Subcutaneous abdominal adipose tissue (tissue), 5 donors: ENCODE results near the gene MC2R.
"Not testable (repeated sequence)": the region's sequence is repeated elsewhere in the genome, so short reads cannot be mapped to it uniquely, and the experiment has no call there.

Experiments
- H3K27ac ChIP-seq: one replicate; pipeline ENCODE4 v1.7.0; 2013; ENCODE audit warnings: low read depth, mild to moderate bottlenecking, inconsistent platforms, low read length, moderate library complexity
- H3K27me3 ChIP-seq, 5 donors: one replicate each; pipeline ENCODE4 v1.7.0; 2013; ENCODE audit warnings: low read length in 5 of 5, inconsistent platforms in 1 of 5; ENCODE audit not compliant: control insufficient read depth in 5 of 5, insufficient read depth in 4 of 5
- H3K36me3 ChIP-seq, 5 donors: one replicate each; pipeline ENCODE4 v1.7.0; 2013; ENCODE audit warnings: low read length in 5 of 5; ENCODE audit not compliant: control insufficient read depth in 5 of 5, insufficient read depth in 5 of 5
- H3K4me1 ChIP-seq, 5 donors: one replicate each; pipeline ENCODE4 v1.7.0; 2013; ENCODE audit warnings: low read length in 5 of 5, mild to moderate bottlenecking in 3 of 5, moderate library complexity in 1 of 5; ENCODE audit not compliant: control insufficient read depth in 5 of 5, insufficient read depth in 5 of 5
- H3K4me3 ChIP-seq, 5 donors: one replicate each; pipeline ENCODE4 v1.7.0; 2013; ENCODE audit warnings: low read length in 5 of 5, low read depth in 1 of 5
- H3K9ac ChIP-seq, 5 donors: one replicate each; pipeline ENCODE4 v1.7.0; 2013; ENCODE audit warnings: low read length in 5 of 5, mild to moderate bottlenecking in 4 of 5, moderate library complexity in 3 of 5
- H3K9me3 ChIP-seq, 5 donors: one replicate each; pipeline ENCODE4 v1.7.0; 2013; ENCODE audit warnings: low read length in 5 of 5; ENCODE audit not compliant: control insufficient read depth in 5 of 5
- donor health status: healthy.
- donor health status: healthy.
- donor health status: healthy.
- donor health status: healthy.
- donor health status: healthy.

MC2R gene

DNA sequence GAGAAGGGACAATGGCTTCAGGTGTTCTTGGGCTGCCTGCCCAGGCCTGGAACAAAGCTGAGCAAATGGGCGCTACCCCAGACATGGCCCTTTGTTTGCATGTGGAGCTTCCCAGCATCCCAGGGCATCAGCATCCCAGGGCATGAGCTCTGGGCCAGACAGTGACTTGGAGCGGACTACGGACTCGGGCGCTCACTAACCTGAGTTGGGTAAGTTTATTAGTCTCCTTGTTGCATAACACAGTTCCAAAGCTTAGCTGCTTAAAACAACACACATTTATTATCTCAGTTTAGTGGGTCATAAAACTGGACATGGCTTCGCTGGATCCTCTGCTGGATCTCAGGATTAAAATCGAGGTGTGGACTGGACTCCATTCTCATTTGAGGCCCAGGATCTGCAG, 35.8 kb downstream of the MC2R start:
- Histone ChIP-seq H3K36me3 (no peaks in the 10 kb centered on the region), H3K27me3 (no peaks in the 10 kb centered on the region), H3K9ac (no peak overlapping the region), H3K9me3 (no peaks in the 10 kb centered on the region), H3K4me1 (no peaks in the 10 kb centered on the region), H3K27ac (no peak overlapping the region), H3K4me3 (no peak overlapping the region)

GRCh38 chr18:13878857-13879256, 36.5 kb downstream of the MC2R start:
- H3K9ac ChIP-seq: no peak overlapping the region
- no peak overlapping the region for H3K27ac ChIP-seq
- no peaks in the 10 kb centered on the region for H3K27me3 ChIP-seq
- H3K4me1 ChIP-seq: no peaks in the 10 kb centered on the region
- no peaks in the 10 kb centered on the region for H3K36me3 ChIP-seq
- no peak overlapping the region for H3K4me3 ChIP-seq
- H3K9me3 ChIP-seq: no peaks in the 10 kb centered on the region

- Histone ChIP-seq H3K36me3 (no peaks in the 10 kb centered on the region), H3K4me3 (no peak overlapping the region), H3K27me3 (peaks cover 0 to 7% (median 1%) of the 10 kb centered on the region in 5 donors), H3K9ac (no peak overlapping the region), H3K9me3 (no peaks in the 10 kb centered on the region), H3K27ac (no peak overlapping the region), H3K4me1 (no peaks in the 10 kb centered on the region)
Observed at GRCh38 chr18:13877157-13877556, 38.2 kb downstream of the MC2R start.

DNA sequence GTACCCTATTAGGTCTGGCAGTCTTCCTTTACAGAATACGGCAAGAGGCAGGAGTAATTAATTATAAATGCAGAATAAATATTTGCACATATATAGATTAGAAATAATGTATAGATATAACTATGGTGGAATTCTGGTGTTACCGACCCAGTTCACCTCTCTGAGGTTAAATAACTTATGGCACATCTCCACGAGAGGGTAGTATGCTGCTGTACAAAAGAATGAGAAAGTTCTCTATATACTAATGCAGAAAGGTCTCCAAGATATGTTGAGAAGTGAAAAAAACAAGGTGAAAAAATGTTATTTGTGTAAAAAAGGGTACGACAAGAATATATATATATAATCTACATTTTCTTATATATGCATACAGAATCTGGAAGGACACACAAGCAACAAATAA, 40.8 kb downstream of the MC2R start:
- no peak overlapping the region for H3K27ac ChIP-seq
- H3K36me3 ChIP-seq: no peaks in the 10 kb centered on the region
- peaks cover 12 to 24% (median 16%) of the 10 kb centered on the region in 5 donors for H3K27me3 ChIP-seq
- no peaks in the 10 kb centered on the region for H3K4me1 ChIP-seq
- no peaks in the 10 kb centered on the region for H3K9me3 ChIP-seq
- no peak overlapping the region for H3K9ac ChIP-seq
- no peak overlapping the region for H3K4me3 ChIP-seq

DNA sequence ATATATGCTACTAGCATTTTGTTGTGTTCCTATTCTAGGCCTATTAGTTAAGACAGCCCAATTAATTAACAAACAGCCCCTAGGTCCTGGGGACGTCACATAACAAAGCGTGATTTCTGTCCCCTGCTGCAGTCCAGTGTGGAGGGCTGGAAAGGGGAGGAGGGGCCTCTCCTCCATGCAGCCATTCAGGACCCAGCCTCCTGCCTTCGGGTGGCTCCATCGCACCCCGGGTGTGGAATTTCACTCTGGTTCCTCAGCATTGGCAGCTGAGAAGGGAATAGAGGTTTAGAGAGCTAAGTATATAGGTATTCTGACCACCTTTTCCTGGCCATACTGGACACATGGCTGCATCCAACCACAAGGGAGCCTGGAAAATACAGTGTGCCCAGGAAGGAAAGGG, 42.4 kb downstream of the MC2R start:
- H3K9me3 ChIP-seq: no peaks in the 10 kb centered on the region
- no peak overlapping the region for H3K9ac ChIP-seq
- H3K27ac ChIP-seq: no peak overlapping the region
- H3K4me1 ChIP-seq: peaks cover 0 to 7% (median 0%) of the 10 kb centered on the region in 5 donors
- no peak overlapping the region for H3K4me3 ChIP-seq
- H3K27me3 ChIP-seq: peaks cover 19 to 34% (median 25%) of the 10 kb centered on the region in 5 donors
- no peaks in the 10 kb centered on the region for H3K36me3 ChIP-seq

DNA sequence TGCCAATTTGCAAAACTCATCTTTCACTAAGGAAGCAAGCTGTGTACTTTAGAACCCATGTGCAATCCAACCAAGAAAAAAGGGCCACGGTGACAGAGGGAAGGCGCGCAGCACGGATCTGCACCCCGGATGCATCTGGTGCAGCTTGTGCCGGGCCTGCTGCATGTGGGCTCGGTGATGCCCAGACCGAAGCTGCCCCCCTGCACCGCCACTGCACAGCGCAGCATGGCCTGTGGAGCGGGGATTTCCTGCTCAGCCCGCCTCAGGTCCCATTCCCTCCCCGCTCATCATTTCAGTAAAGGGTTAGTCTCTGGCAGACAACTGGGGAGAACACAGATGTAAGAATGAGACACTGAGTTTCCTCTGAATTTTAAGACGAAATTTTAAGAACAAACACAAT, 43.0 kb downstream of the MC2R start:
- no peak overlapping the region for H3K9ac ChIP-seq
- no peak overlapping the region for H3K4me3 ChIP-seq
- H3K27ac ChIP-seq: no peak overlapping the region
- H3K27me3 ChIP-seq: peaks cover 19 to 34% (median 25%) of the 10 kb centered on the region in 5 donors
- no peaks in the 10 kb centered on the region for H3K36me3 ChIP-seq
- no peaks in the 10 kb centered on the region for H3K9me3 ChIP-seq
- H3K4me1 ChIP-seq: peaks cover 0 to 7% (median 0%) of the 10 kb centered on the region in 5 donors

DNA sequence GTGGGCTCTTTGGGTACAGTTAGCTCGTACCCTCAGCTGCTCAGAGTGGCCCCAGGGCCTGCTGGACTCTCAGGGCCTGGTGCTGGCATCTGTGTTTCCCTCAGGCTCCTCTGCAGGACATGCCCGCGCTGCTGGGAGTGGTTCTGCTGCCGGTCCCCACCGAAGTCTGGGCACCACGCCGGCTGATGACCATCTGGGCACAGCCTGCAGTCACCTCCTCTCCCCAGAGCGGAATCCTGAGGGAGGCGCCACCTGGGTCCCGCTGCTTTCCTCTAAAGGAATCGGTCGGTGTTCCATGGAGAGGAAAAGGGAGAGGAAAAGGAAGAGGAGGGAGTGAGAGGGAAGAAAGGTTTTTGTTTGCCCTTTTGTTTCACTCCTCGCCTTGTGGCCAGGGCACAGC, 43.6 kb downstream of the MC2R start:
- no peak overlapping the region for H3K4me3 ChIP-seq
- H3K36me3 ChIP-seq: no peaks in the 10 kb centered on the region
- H3K9ac ChIP-seq: no peak overlapping the region
- H3K27me3 ChIP-seq: peaks cover 19 to 34% (median 25%) of the 10 kb centered on the region in 5 donors
- no peaks in the 10 kb centered on the region for H3K9me3 ChIP-seq
- no peak overlapping the region for H3K27ac ChIP-seq
- peaks cover 0 to 7% (median 0%) of the 10 kb centered on the region in 5 donors for H3K4me1 ChIP-seq

DNA sequence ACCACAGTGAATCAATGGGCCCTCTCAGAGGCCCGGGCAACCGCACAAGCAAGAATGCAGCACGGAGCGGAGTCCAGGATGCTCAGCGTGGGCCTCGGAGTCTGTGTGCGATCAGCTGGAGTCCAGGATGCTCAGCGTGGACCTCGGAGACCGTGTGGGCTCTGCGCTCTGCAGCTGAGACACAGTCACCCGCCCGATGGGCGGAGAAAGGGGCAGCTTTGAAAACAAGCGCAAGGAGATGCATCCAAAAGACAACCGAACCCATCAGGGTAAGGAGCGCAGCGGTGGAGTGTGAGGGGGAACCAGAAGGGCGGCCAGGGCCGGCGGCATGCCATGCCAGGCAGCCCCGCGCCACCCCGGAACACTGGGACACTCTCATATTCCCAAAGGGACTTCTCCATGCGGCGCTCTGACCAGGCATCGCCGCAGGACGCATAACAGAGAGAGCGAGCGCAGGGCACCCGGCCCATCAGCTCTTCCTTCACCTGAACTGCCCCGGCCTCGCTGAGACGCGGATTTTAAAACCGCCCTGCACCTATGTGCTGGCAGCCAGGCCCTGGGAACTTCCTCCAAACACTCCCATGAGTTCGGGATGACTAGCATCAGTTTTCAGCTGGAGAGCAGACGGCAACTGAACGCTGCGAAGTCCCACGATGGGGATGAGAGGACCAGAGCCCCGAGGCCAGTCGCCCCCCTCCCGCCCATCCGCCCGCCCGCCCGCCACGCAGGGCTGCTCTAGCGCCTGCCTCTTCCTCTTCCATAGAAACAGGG, 46.6 kb downstream of the MC2R start:
- Histone ChIP-seq H3K9ac (no peak overlapping the region), H3K27ac (no peak overlapping the region), H3K9me3 (no peaks in the 10 kb centered on the region), H3K4me1 (peaks cover 0 to 7% (median 0%) of the 10 kb centered on the region in 5 donors), H3K27me3 (peaks cover 19 to 33% (median 25%) of the 10 kb centered on the region in 5 donors), H3K36me3 (no peaks in the 10 kb centered on the region), H3K4me3 (no peak overlapping the region)

DNA sequence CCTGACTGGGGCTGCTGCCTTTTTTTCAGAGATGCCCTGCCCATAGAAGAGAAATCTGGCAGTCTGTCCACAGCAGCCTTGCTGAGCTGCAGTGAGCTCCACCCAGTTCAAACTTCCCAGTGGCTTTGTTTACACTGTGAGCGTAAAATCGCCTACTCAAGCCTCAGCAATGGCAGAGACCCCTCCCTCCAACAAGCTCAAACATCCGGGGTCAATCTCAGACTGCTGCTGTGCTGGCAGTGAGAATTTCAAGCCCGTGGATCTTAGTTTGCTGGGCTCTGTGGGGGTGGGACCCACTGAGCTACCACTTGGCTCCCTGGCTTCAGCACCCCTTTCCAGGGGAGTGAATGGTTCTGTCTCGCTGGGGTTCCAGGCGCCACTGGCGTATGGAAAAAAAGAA, 52.4 kb downstream of the MC2R start:
- not testable (repeated sequence) for H3K4me1 ChIP-seq, H3K36me3 ChIP-seq, H3K9ac ChIP-seq, H3K27me3 ChIP-seq, H3K27ac ChIP-seq, H3K9me3 ChIP-seq, H3K4me3 ChIP-seq

GRCh38 chr18:13849791-13850190, 65.5 kb downstream of the MC2R start:
- Histone ChIP-seq H3K4me3 (no peak overlapping the region), H3K36me3 (no peaks in the 10 kb centered on the region), H3K27ac (no peak overlapping the region), H3K9ac (no peak overlapping the region), H3K27me3 (peaks cover 0 to 5% (median 0%) of the 10 kb centered on the region in 5 donors), H3K4me1 (no peaks in the 10 kb centered on the region), H3K9me3 (peaks cover 6 to 26% (median 17%) of the 10 kb centered on the region in 5 donors)
